SU-DHL-6 (cell line): ENCODE measurements around the gene ALDH16A1.
A peak's percentile ranks its signal among the peaks of the same experiment; 100 is the strongest.

Experiments
- H2AFZ ChIP-seq: fragments of 200-600 bp; sonication (generic); 2 replicates; pipeline ENCODE4 v1.6.1; 2014; ENCODE audit warnings: low read depth, mild to moderate bottlenecking, moderate library complexity, mixed read lengths, antibody characterized with exemption, low read length; ENCODE audit not compliant: severe bottlenecking
- H3F3A ChIP-seq: fragments of 200-600 bp; shearing (Covaris generic); 2 replicates; pipeline ENCODE4 v1.6.0; 2016; ENCODE audit warnings: antibody characterized with exemption, mild to moderate bottlenecking; ENCODE audit not compliant: insufficient read depth
- H3K27ac ChIP-seq: fragments of 200-600 bp; sonication (generic); 2 replicates; pipeline ENCODE4 v1.5.1; 2016; ENCODE audit warnings: low read depth, mild to moderate bottlenecking, low read length, moderate library complexity, mixed read lengths
- H3K27me3 ChIP-seq: fragments of 200-600 bp; sonication (generic), shearing (Covaris generic); 2 replicates; pipeline ENCODE4 v1.6.0; 2014; ENCODE audit warnings: mild to moderate bottlenecking, low read length
- H3K36me3 ChIP-seq: fragments of 200-600 bp; sonication (generic); 2 replicates; pipeline ENCODE4 v1.6.1; 2014; ENCODE audit warnings: mild to moderate bottlenecking, low read length, mixed read lengths
- H3K4me2 ChIP-seq: fragments of 300-600, 200-600 bp; shearing (Covaris generic), sonication (generic); 2 replicates; pipeline ENCODE4 v1.6.0; 2014; ENCODE audit warnings: low read length, low read depth, mild to moderate bottlenecking; ENCODE audit not compliant: poor library complexity, severe bottlenecking
- H3K4me3 ChIP-seq: fragments of 200-600 bp; sonication (generic); 2 replicates; pipeline ENCODE4 v1.5.1; 2014; ENCODE audit warnings: antibody characterized with exemption, low read length, mild to moderate bottlenecking, mixed read lengths; ENCODE audit not compliant: insufficient read depth, poor library complexity, severe bottlenecking
- H3K79me2 ChIP-seq: fragments of 200-600 bp; sonication (generic); 2 replicates; pipeline ENCODE4 v1.6.1; 2014; ENCODE audit warnings: mild to moderate bottlenecking, low read length, moderate library complexity; ENCODE audit not compliant: insufficient read depth
- H3K9ac ChIP-seq: fragments of 200-600 bp; sonication (generic); 2 replicates; pipeline ENCODE4 v1.7.0; 2014; ENCODE audit warnings: mild to moderate bottlenecking, low read length
- H3K9me2 ChIP-seq: fragments of 200-600 bp; sonication (generic); replicated peaks from 2 replicates; pipeline ENCODE4 v1.6.1; 2014; ENCODE audit warnings: low read length; ENCODE audit not compliant: insufficient read depth
- H3K9me3 ChIP-seq: fragments of 200-600 bp; sonication (generic); 2 replicates; pipeline ENCODE4 v1.6.1; 2014; ENCODE audit warnings: low read length, mixed read lengths; ENCODE audit not compliant: insufficient read depth
- H4K20me1 ChIP-seq: fragments of 200-600 bp; sonication (generic); 2 replicates; pipeline ENCODE4 v1.6.1; 2014; ENCODE audit warnings: low read depth, mild to moderate bottlenecking, antibody characterized with exemption, low read length, moderate library complexity, mixed read lengths
- CTCF ChIP-seq: fragments of 200-600 bp; sonication (generic); IDR thresholded peaks from one replicate; pipeline ENCODE4 v1.5.1; 2017; ENCODE audit warnings: antibody characterized with exemption, mild to moderate bottlenecking, low read length, moderate library complexity; ENCODE audit not compliant: insufficient read depth, poor library complexity, severe bottlenecking
- EZH2phosphoT487 ChIP-seq: fragments of 200-600 bp; sonication (generic), shearing (Covaris generic); conservative IDR thresholded peaks from 2 replicates; pipeline ENCODE4 v1.6.1; 2018; ENCODE audit warnings: mild to moderate bottlenecking, antibody characterized with exemption, low read length, moderate library complexity, mixed read lengths

The ALDH16A1 gene

DNA sequence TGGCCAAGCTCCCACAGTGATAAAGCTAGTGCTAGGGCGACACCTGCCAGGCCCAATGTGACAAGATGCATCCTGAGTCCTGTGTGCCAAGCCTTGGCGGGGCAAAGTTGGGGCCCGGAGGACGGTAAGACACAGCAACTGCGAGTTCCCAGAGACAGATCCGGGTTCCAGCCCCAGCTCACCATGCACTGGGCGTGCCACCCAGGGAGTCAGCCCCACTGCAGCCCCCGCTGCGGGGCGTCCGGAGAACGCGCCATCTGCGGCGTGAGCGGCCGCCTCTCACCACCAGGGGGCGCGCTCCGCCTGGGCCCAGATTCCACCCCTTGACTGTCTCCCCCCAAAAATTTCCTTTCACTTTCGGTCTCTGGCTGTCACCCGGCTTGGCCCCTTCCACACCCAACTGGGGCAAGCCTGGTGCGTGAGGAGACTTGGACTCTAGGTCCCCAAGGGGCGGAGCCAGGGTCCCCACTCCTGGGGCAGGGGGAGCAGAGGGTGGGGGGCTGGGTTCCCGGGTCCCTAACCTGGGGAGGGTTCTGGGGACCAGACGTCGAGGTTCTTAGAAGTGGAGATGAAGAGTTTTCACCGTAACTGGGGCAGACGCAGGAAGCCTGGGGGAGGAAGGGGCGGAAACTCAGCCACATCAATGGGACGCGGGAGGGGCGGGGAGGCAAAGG is 21.0 kb downstream of the ALDH16A1 start, which contains the start of gene FLT3LG:
FLT3LG (plus strand) TSS at position 348 of the 674 bp plus-strand sequence. CDS start 425 bp downstream, outside the sequence.
- TF ChIP-seq EZH2phosphoT487: no peak
- TF ChIP-seq CTCF: peak; percentile 98
- Histone ChIP-seq H3K27ac (no peak within 1 kb of the TSS), H3K9me3 (no peaks in the 10 kb centered on the region), H3K27me3 (no peaks in the 10 kb centered on the region), H4K20me1 (no peaks in the 10 kb centered on the region), H3F3A (peaks cover 13% of the 10 kb centered on the region; the same call in 1 of the 2 replicates), H3K4me3 (peak within 1 kb of the TSS; percentile 56), H3K9ac (peak within 1 kb of the TSS; percentile 57), H3K36me3 (no peaks in the 10 kb centered on the region), H3K79me2 (no peaks in the 10 kb centered on the region), H2AFZ (peak within 1 kb of the TSS; percentile 95), H3K4me2 (peak within 1 kb of the TSS; percentile 94), H3K9me2 (no peaks in the 10 kb centered on the region)

GRCh38 chr19:49474542-49474924 is 21.5 kb downstream of the ALDH16A1 start:
- peak overlapping the region; percentile 95 for H2AFZ ChIP-seq
- H3K9me2 ChIP-seq: no peaks in the 10 kb centered on the region
- no peak overlapping the region for H3K27ac ChIP-seq
- peak overlapping the region; percentile 57 for H3K9ac ChIP-seq
- no peaks in the 10 kb centered on the region for H3K9me3 ChIP-seq
- H4K20me1 ChIP-seq: no peaks in the 10 kb centered on the region
- H3K27me3 ChIP-seq: no peaks in the 10 kb centered on the region
- TF ChIP-seq CTCF (no peak), EZH2phosphoT487 (no peak)
- H3K4me2 ChIP-seq: peak overlapping the region; percentile 94
- H3K4me3 ChIP-seq: no peak overlapping the region
- no peaks in the 10 kb centered on the region for H3K79me2 ChIP-seq
- H3F3A ChIP-seq: peaks cover 13% of the 10 kb centered on the region; the same call in 1 of the 2 replicates
- H3K36me3 ChIP-seq: no peaks in the 10 kb centered on the region

DNA sequence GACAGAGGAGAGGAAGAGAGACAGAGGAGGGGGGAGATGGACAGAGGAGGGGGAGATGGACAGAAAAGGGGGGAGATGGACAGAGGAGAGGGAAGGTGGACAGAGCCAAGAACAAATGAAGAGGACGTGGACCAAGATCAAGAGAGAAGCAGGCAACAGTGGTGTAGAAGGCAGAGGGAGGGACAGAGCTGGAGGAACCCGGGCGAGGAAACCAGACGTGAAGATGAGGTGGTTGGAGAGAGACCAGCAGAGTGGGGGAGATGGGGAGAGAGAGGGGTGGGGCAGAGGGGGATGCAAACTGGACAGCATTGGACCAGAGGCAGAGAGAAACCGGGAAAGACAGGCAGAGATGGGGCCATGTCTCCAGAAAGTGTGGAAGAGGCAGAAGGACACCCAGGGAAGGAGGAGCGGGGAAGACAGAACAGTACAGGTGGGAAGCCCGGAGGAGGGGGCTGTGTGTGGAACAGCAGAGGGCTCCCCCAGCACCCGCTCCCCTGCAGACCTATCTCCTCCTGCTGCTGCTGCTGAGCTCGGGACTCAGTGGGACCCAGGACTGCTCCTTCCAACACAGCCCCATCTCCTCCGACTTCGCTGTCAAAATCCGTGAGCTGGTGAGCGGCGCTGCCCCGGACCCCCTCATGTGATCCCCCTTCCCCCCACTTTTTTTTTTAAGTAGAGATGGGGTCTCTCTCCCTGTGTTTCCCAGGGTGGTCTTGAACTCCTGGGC is 22.3 kb downstream of the ALDH16A1 start:
- no peaks in the 10 kb centered on the region for H3K79me2 ChIP-seq
- TF ChIP-seq CTCF (no peak), EZH2phosphoT487 (no peak)
- H3K4me2 ChIP-seq: no peak overlapping the region
- H3K9me3 ChIP-seq: no peaks in the 10 kb centered on the region
- H3K36me3 ChIP-seq: no peaks in the 10 kb centered on the region
- H3K27ac ChIP-seq: no peak overlapping the region
- no peak overlapping the region for H2AFZ ChIP-seq
- H3K9ac ChIP-seq: no peak overlapping the region
- H3K27me3 ChIP-seq: no peaks in the 10 kb centered on the region
- 0 out of 2 replicates have a peak, but pooled peaks cover 6% of the 10 kb centered on the region for H3F3A ChIP-seq
- H4K20me1 ChIP-seq: no peaks in the 10 kb centered on the region
- no peaks in the 10 kb centered on the region for H3K9me2 ChIP-seq
- H3K4me3 ChIP-seq: no peak overlapping the region
